ENCODE measurements around the gene MMP12. TPM values are rescaled to one million over a fixed set of nuclear protein-coding genes. Genes with fewer than 3 reads are reported as not detected.

Gene MMP12
- polyA plus RNA-seq, 1 experiment, result not detected

DNA sequence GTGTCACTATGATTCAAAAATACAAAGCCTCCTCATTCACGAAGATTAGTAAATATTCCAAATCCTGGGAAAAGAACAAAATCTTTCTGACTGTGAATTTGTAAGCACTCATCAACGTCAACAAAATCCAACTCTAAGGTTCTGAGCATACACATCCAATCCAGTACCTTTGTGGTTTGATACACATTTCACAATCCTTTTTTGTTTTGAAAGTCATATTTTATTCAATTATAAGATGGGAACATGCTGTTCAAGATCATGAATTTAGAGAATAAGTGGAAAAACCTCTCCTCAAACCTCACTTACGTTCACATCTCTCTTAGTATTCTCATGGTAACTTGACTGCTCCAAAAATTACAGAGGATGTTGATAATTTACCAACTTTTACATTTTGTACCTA, 21.7 kb downstream of the MMP12 start:
- DNase-seq (ENCODE audit: low read depth, low spot score), result no peak
- no peaks in the 10 kb centered on the region for H3K9me3 ChIP-seq (ENCODE audit: control insufficient read depth, insufficient read depth, low read length)
- no peak overlapping the region for H3K27ac ChIP-seq (ENCODE audit: low read depth, low read length)
- POLR2A ChIA-PET, result no interaction called here
- no peak overlapping the region for H3K4me3 ChIP-seq (ENCODE audit: low read depth, low read length)
- TF ChIP-seq, protein P1, sequence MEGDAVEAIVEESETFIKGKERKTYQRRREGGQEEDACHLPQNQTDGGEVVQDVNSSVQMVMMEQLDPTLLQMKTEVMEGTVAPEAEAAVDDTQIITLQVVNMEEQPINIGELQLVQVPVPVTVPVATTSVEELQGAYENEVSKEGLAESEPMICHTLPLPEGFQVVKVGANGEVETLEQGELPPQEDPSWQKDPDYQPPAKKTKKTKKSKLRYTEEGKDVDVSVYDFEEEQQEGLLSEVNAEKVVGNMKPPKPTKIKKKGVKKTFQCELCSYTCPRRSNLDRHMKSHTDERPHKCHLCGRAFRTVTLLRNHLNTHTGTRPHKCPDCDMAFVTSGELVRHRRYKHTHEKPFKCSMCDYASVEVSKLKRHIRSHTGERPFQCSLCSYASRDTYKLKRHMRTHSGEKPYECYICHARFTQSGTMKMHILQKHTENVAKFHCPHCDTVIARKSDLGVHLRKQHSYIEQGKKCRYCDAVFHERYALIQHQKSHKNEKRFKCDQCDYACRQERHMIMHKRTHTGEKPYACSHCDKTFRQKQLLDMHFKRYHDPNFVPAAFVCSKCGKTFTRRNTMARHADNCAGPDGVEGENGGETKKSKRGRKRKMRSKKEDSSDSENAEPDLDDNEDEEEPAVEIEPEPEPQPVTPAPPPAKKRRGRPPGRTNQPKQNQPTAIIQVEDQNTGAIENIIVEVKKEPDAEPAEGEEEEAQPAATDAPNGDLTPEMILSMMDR (IDR thresholded peaks at IDR 0.05; ENCODE audit: low read depth, low read length), result no peak
- CTCF ChIA-PET, result no interaction called here
- no peaks in the 10 kb centered on the region for H3K27me3 ChIP-seq (ENCODE audit: control insufficient read depth, insufficient read depth, low read length)

DNA sequence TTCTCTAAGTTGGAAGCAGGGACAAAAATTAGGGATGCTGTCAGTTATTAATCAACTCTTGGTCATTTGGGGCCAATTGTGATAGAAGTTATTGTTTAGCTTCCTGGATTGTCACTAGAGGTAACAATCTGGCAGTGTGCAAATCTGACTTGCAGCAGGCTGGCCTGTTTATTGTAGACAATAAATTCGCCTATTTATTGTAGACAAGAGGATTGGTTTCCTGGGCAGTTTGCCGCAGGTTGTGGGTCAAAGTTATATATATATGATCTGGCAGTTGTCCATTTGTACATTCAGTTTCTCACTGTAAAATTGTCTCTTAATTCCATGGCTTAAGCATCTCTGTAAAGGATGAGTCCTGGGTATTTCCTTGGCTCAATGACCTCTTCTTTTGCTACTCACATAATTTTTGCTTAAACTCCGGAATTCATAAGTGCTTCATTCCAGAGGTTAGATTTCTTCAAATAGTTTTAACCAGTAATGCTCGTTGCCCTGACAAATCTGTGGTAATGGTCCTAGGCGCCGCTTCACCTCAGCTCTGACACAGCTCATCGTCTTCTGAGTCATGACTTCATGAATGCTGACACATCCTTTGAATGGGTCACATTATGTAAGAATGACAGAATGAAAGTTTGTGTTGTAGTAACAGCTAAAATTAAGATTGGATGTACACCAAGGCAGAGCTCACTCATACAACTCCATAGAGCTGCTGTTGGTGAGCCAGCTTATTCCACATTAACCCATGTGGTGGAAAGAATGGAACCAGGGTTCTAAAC, 23.6 kb downstream of the MMP12 start:
- peak; percentile 46 for DNase-seq (ENCODE audit: low read depth, low spot score)
- Histone ChIP-seq H3K27me3 (ENCODE audit: control insufficient read depth, insufficient read depth, low read length) (no peaks in the 10 kb centered on the region), H3K4me3 (ENCODE audit: low read depth, low read length) (no peak overlapping the region), H3K27ac (ENCODE audit: low read depth, low read length) (no peak overlapping the region), H3K9me3 (ENCODE audit: control insufficient read depth, insufficient read depth, low read length) (no peaks in the 10 kb centered on the region)
- POLR2A ChIA-PET, result no interaction called here
- CTCF ChIA-PET, result interaction anchor here (0.6 to 2.0 kb wide), 2 partner anchors 48 to 63 kb away, joined by 3 to 5 read pairs; no protein-coding TSS in a partner anchor
- TF ChIP-seq, protein P1 (IDR thresholded peaks at IDR 0.05; ENCODE audit: low read depth, low read length), result no peak

DNA sequence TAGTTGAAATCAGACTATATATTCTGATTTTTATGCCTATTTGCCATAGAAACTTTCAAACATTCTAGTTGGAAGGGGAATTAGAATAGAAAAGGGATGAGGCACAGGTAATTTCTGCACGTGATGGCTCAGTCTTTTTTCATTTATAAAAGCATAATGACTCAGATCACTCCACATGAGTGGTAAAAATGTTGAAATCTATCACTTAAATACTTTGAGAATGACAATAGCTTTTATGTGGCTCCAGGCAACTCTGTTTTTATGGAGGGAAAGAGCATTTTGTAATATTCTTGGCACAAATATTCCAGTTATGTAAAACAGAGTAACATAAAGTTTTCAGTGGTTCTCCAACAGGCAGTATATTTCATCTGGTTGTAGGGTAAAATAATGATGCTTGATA, 25.5 kb downstream of the MMP12 start:
- Histone ChIP-seq H3K27me3 (ENCODE audit: control insufficient read depth, insufficient read depth, low read length) (no peaks in the 10 kb centered on the region), H3K27ac (ENCODE audit: low read depth, low read length) (no peak overlapping the region), H3K4me3 (ENCODE audit: low read depth, low read length) (no peak overlapping the region), H3K9me3 (ENCODE audit: control insufficient read depth, insufficient read depth, low read length) (no peaks in the 10 kb centered on the region)
- CTCF ChIA-PET, result interaction anchor here (1.3 to 2.0 kb wide), 2 partner anchors 65 to 91 kb away, joined by 3 to 5 read pairs; no protein-coding TSS in a partner anchor
- no peak for DNase-seq (ENCODE audit: low read depth, low spot score)
- POLR2A ChIA-PET, result no interaction called here
- TF ChIP-seq, protein P1 (IDR thresholded peaks at IDR 0.05; ENCODE audit: low read depth, low read length), result no peak

DNA sequence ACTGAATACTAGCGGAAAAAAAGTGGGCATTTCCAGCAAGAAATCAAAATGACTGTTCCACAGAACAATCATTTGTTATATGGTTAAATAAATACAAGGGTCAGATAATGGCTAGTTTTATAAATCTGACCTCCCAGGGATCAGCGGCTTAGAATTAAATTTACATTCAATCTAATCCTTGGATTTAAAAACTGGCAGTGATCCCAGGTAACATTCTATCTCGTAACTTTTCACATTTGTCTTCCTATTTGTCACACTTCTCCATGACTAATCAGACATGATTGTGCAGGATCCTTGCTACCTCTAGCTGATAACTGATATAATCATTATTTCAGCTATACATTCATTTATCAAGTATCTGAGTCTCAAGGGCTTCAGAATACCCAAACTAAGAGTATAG, 28.5 kb downstream of the MMP12 start:
- Histone ChIP-seq H3K27me3 (ENCODE audit: control insufficient read depth, insufficient read depth, low read length) (no peaks in the 10 kb centered on the region), H3K4me3 (ENCODE audit: low read depth, low read length) (no peak overlapping the region), H3K9me3 (ENCODE audit: control insufficient read depth, insufficient read depth, low read length) (no peaks in the 10 kb centered on the region), H3K27ac (ENCODE audit: low read depth, low read length) (no peak overlapping the region)
- ChIA-PET POLR2A (no interaction called here), CTCF (interaction anchor here (0.7 kb wide), 1 partner anchor 68 kb away, joined by 3 read pairs; no protein-coding TSS in a partner anchor)
- DNase-seq (ENCODE audit: low read depth, low spot score), result no peak
- TF ChIP-seq, protein P1 (IDR thresholded peaks at IDR 0.05; ENCODE audit: low read depth, low read length), result no peak

DNA sequence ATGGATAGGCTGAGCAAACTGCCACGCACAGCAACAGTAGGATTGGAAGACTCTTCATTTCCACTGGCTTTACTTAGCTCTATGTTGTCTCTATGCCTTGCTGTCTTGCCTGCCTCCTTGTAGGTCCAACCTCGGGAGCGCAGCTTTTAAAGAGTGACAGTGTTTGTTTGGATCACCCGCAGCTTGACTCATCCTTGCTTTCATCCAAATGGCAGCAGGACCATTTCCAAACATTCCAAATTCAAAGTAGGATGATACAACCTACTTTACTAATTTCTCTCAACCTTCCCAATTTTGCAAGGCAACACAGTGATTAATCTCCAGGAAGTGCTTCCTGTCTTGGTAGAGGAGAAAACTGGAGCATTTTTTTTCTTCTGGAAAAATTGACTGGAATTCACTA, 31.3 kb downstream of the MMP12 start, which contains the start of gene MMP3:
TSS of gene MMP3 (minus strand) at position 121 of the 400 bp plus-strand sequence. CDS start at position 58, 63 bp downstream.
- Histone ChIP-seq H3K27me3 (ENCODE audit: control insufficient read depth, insufficient read depth, low read length) (no peaks in the 10 kb centered on the region), H3K4me3 (ENCODE audit: low read depth, low read length) (no peak within 1 kb of the TSS), H3K9me3 (ENCODE audit: control insufficient read depth, insufficient read depth, low read length) (no peaks in the 10 kb centered on the region), H3K27ac (ENCODE audit: low read depth, low read length) (no peak within 1 kb of the TSS)
- TF ChIP-seq, protein P1 (IDR thresholded peaks at IDR 0.05; ENCODE audit: low read depth, low read length), result no peak
- ChIA-PET CTCF (interaction anchor here (1.1 kb wide), 1 partner anchor 97 kb away, joined by 5 read pairs; no protein-coding TSS in a partner anchor), POLR2A (no interaction called here)
- DNase-seq (ENCODE audit: low read depth, low spot score), result no peak
